ENCODE results near the gene SAC3D1.

GRCh38 chr11:65021509-65021908 lies 19.5 kb upstream of the SAC3D1 start:
- TF ChIP-seq REST (IDR thresholded peaks at IDR 0.05) (no peak), ESRRA (IDR thresholded peaks at IDR 0.05; ENCODE audit: borderline replicate concordance, low read length) (no peak), CBX8 (IDR thresholded peaks at IDR 0.05) (no peak), POLR2A (IDR thresholded peaks at IDR 0.05; ENCODE audit: low read length) (no peak), MYC (IDR thresholded peaks at IDR 0.05; ENCODE audit: borderline replicate concordance, low read length) (no peak), JUN (IDR thresholded peaks at IDR 0.05) (no peak), CTCF (IDR thresholded peaks at IDR 0.05) (no peak), ZC3H11A (IDR thresholded peaks at IDR 0.05) (no peak), RFX5 (IDR thresholded peaks at IDR 0.05) (no peak), RNF2 (IDR thresholded peaks at IDR 0.05; ENCODE audit: borderline replicate concordance, low read depth) (no peak), MAX (IDR thresholded peaks at IDR 0.05) (no peak), FOSL2 (IDR thresholded peaks at IDR 0.05) (no peak), FOSL2 (CRISPR knock-in tag; IDR thresholded peaks at IDR 0.05) (no peak)
